Omental fat pad (tissue), 4 donors: ENCODE results near the gene MT1B. TPM values are rescaled to one million over a fixed set of nuclear protein-coding genes. Genes with fewer than 3 reads are reported as not detected.
"Not testable (repeated sequence)": the region's sequence is repeated elsewhere in the genome, so short reads cannot be mapped to it uniquely, and the experiment has no call there.

Experiments
- ATAC-seq: fragments of 150-250 bp; one replicate; pipeline ENCODE4 v1.9.1; 2016; ENCODE audit warnings: mild to moderate bottlenecking, moderate library complexity; ENCODE audit not compliant: low FRiP score
- DNase-seq: peaks from one replicate; pipeline ENCODE4 v3.0.0-alpha.2; 2019; ENCODE audit warnings: low spot score
- total RNA-seq, 4 donors: library from RNA; depleted of rRNA; stranded (reverse); fragments of >200 nt; gene quantifications; one replicate each; pipeline ENCODE4 v1.1.0, GENCODE V29; 2016
- TF ChIP-seq, protein P1 (sequence below), 3 donors: fragments of 450-650 bp; IDR thresholded peaks; one replicate each; pipeline ENCODE4 v1.5.1; 2016 to 2017; ENCODE audit warnings: antibody characterized with exemption in 3 of 3, mild to moderate bottlenecking in 3 of 3, moderate library complexity in 2 of 3

The MT1B gene
- total RNA-seq, 4 donors from 2014 or later = not detected

DNA sequence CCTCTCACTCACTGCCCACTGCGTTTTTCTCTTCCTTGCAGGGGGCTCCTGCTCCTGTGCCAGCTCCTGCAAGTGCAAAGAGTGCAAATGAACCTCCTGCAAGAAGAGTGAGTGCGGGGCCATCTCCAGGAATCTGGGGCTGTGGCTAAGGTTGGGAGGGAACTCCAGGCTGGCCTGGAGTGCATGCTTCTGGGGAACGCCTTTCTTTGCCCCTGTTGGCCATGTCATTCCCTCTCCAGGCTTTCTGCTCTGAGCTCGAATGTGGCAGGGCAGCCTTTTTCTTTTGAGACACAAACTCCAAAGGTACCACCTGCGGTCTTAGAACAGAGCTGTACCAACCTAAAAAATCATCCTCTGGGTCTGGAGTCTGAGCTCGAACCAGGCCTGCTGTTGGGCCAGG is 33.5 kb upstream of the MT1B start:
- ATAC-seq = no peak
- TF ChIP-seq, protein P1, sequence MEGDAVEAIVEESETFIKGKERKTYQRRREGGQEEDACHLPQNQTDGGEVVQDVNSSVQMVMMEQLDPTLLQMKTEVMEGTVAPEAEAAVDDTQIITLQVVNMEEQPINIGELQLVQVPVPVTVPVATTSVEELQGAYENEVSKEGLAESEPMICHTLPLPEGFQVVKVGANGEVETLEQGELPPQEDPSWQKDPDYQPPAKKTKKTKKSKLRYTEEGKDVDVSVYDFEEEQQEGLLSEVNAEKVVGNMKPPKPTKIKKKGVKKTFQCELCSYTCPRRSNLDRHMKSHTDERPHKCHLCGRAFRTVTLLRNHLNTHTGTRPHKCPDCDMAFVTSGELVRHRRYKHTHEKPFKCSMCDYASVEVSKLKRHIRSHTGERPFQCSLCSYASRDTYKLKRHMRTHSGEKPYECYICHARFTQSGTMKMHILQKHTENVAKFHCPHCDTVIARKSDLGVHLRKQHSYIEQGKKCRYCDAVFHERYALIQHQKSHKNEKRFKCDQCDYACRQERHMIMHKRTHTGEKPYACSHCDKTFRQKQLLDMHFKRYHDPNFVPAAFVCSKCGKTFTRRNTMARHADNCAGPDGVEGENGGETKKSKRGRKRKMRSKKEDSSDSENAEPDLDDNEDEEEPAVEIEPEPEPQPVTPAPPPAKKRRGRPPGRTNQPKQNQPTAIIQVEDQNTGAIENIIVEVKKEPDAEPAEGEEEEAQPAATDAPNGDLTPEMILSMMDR (IDR thresholded peaks at IDR 0.05) = no peak
- DNase-seq = no peak

DNA sequence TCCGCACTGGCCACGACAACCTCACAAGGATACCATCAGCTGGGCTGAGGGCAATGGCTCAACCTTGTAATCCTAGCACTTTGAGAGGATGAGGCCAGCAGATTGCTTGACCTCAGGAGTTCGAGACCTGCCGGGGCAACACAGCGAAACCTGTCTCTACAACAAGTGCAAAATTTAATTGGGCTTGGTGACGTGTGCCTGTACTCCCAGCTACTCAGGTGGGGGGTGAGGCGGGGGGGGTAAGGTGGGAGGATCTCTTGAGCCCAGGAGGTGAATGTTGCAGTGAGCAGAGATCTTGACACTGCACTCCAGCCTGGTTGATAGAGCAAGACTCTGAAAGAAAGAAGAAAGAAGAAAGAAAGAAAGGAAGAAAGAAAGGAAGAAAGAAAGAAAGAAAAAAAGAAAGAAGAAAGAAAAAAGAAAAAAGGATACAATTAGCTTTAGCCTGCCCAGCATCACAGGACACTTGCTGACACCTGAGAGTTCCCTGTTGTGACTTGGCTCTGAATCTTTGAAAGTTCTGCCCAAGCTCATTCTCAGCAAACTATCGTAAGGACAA is 31.3 kb upstream of the MT1B start:
- ATAC-seq = no peak
- no peak for DNase-seq
- TF ChIP-seq, protein P1 (IDR thresholded peaks at IDR 0.05) = no peak

DNA sequence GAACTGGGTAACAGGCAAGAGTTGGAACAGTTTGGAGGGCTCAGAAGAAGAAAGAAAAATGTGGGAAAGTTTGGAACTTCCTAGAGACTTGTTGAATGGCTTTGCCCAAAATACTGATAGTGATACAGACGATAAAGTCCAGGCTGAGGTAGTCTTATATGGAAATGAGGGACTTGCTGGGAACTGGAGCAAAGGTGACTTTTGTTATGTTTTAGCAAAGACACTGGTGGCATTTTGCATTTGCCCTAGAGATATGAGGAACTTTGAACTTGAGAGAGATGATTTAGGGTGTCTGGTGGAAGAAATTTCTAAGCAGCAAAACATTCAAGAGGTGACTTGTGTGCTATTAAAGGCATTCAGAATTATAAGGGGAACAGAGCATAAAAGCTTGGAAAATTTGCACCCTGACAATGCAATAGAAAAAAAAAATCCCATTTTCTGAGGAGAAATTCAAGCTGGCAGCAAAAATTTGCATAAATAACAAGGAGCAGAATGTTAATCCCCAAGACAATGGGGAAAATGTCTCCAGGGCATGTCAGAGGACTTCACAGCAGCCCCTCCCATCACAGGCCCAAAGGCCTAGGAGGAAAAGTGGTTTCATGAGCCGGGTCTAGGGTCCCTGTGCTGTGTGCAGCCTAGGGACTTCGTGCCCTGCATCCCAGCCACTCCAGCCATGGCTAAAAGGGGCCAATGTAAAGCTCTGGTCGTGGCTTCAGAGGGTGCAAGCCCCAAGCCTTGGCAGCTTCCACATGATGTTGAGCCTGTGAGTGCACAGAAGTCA is 29.8 kb upstream of the MT1B start:
- DNase-seq, ATAC-seq: not testable (repeated sequence)

DNA sequence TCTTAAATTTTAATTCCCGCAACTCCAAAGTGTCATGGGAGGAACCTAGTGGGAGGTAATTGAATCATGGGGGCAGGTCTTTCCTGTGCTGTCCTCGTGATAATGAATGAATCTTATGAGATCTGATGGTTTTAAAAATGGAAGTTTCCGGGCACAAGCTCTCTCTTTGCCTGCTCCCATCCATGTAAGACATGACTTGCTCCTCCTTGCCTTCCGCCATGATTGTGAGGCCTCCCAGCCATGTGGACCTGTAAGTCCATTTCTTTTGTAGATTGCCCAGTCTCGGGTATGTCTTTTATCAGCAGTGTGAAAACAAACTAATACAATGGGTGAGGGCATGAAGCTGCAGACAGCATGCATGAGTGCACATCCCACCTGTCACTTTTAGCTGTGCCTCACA is 28.5 kb upstream of the MT1B start:
- DNase-seq, ATAC-seq: not testable (repeated sequence)

DNA sequence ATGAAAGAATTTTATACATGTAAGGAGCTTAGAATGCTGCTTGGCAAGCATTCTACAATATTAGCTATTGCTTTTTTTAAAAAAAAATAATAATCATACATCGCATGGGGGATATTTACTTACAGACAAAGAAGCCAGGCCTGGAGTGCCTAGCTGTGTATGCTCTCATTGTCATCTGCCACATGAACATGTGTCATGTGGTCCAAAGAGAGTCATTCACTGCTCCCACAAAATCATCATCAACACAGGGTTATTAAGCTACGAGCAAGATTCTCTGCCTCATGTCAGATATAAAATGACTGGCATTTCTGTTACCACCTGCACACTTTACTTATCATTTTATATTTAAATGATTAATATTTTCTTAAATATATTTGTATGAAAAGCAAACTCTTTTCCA is 28.0 kb upstream of the MT1B start:
- no peak for ATAC-seq
- TF ChIP-seq, protein P1 (IDR thresholded peaks at IDR 0.05) = no peak
- no peak for DNase-seq

DNA sequence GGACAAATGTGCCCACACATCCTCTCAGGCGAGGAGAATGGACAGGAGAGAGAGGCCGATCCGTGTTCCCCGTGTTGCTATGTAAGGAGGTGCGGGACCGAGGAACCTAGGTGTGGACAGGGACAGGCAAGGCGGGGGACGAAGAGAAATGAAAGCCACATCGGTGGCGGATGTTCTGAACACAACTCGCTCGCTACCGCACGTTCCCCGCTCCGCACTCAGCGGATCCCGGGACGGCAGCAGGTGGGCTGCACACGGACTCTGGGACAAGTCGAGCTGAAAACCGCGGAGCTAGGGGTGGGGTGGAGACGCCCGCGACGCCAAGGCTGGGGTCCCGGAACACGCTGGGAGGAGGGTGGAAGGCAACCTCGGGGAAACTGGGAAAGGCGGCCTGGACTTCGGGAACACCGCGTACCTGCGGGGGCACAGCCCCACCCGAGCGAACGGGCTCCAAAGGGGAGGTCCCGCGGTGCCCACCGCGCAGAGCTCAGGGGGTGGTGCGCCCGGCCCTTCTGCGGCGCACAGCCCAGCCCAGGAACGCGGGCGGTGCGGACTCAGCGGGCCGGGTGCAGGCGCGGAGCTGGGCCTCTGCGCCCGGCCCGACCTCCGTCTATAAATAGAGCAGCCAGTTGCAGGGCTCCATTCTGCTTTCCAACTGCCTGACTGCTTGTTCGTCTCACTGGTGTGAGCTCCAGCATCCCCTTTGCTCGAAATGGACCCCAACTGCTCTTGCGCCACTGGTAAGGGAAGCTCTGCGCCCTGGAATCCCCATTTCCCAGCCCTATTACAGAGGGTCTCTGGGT is 26.3 kb upstream of the MT1B start, which contains the start of gene MT1E:
Gene MT1E (plus strand): TSS at position 642 of the 803 bp plus-strand sequence. CDS start 71 bp downstream, at position 713.
- peak; percentile 94 for ATAC-seq
- TF ChIP-seq, protein P1 (IDR thresholded peaks at IDR 0.05) = no peak
- peak; percentile 79 for DNase-seq

DNA sequence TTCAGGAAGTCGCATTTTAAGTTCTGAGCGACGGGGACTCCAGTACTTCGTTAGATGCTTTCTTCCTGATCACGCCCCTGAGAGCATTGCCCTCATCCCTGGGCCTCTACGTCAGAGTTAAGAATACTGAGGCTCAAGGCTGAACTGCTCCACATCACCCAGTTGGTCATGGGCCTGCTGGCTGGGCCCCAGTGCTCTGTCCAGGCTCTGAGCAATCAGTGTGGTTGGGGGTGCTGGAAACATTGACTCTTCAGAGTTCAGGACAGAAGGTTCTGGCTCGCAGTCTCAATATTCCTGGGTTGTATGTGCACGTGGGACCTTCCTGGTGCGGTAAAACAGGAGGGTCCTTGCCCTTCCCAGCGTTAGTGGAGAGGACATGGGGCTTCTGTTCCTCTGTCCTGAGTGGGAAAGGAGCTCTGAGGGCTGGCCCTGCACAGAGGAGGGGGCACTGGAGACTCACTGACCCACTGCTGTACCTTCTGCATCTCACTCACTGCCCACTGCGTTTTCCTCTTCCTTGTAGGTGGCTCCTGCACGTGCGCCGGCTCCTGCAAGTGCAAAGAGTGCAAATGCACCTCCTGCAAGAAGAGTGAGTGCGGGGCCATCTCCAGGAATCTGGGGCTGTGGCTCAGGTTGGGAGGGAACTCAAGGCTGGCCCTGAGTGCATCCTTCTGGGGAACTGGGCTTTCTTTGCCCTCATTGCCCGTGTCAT is 25.6 kb upstream of the MT1B start:
- TF ChIP-seq, protein P1 (IDR thresholded peaks at IDR 0.05) = no peak
- DNase-seq = no peak
- ATAC-seq = peak; percentile 43
